MM.1S (cell line): ENCODE measurements around the gene APOBEC4.
A peak's percentile ranks its signal among the peaks of the same experiment; 100 is the strongest.

Experiments used
- DNase-seq: peaks from one replicate; pipeline ENCODE4 v3.0.0-alpha.2; 2015
- H2AFZ ChIP-seq: fragments of 300-600 bp; sonication (generic); 2 replicates; pipeline ENCODE4 v1.6.0; 2016; ENCODE audit warnings: antibody characterized with exemption, low read length
- H3F3A ChIP-seq: fragments of 300-600 bp; sonication (generic); 2 replicates; pipeline ENCODE4 v1.6.1; 2016; ENCODE audit warnings: mild to moderate bottlenecking, antibody characterized with exemption, low read length, moderate library complexity, mixed read lengths; ENCODE audit not compliant: insufficient read depth
- H3K27ac ChIP-seq: fragments of 300-600 bp; sonication (generic); 2 replicates; pipeline ENCODE4 v1.5.1; 2016; ENCODE audit warnings: mild to moderate bottlenecking, low read length
- H3K27me3 ChIP-seq: fragments of 300-600 bp; sonication (generic); replicated peaks from 2 replicates; pipeline ENCODE4 v1.6.0; 2016; ENCODE audit warnings: low read length; ENCODE audit not compliant: insufficient read depth
- H3K36me3 ChIP-seq: fragments of 300-600 bp; sonication (generic); replicated peaks from 2 replicates; pipeline ENCODE4 v1.6.1; 2016; ENCODE audit warnings: mild to moderate bottlenecking, low read length, mixed read lengths; ENCODE audit not compliant: insufficient read depth
- H3K4me1 ChIP-seq: fragments of 300-600 bp; sonication (generic); 2 replicates; pipeline ENCODE4 v1.6.1; 2016; ENCODE audit warnings: low read length, mixed read lengths
- H3K4me2 ChIP-seq: fragments of 300-600 bp; sonication (generic); 2 replicates; pipeline ENCODE4 v1.6.0; 2016; ENCODE audit warnings: low read depth, low read length
- H3K4me3 ChIP-seq: fragments of 300-600 bp; sonication (generic); 2 replicates; pipeline ENCODE4 v1.5.1; 2016; ENCODE audit warnings: low read length, mixed read lengths
- H3K79me2 ChIP-seq: fragments of 300-600 bp; sonication (generic); 2 replicates; pipeline ENCODE4 v1.6.1; 2016; ENCODE audit warnings: mixed run types, low read length, mixed read lengths
- H3K9ac ChIP-seq: fragments of 300-600 bp; sonication (generic); 2 replicates; pipeline ENCODE4 v1.6.1; 2016; ENCODE audit warnings: low read length, mixed read lengths
- H3K9me2 ChIP-seq: fragments of 300-600 bp; sonication (generic); replicated peaks from 2 replicates; pipeline ENCODE4 v1.6.1; 2016; ENCODE audit warnings: mild to moderate bottlenecking, low read length, mixed read lengths; ENCODE audit not compliant: insufficient read depth
- H3K9me3 ChIP-seq: fragments of 300-600 bp; sonication (generic); replicated peaks from 2 replicates; pipeline ENCODE4 v1.6.1; 2016; ENCODE audit warnings: mild to moderate bottlenecking, low read length, mixed read lengths; ENCODE audit not compliant: insufficient read depth
- H4K20me1 ChIP-seq: fragments of 300-600 bp; sonication (generic); 2 replicates; pipeline ENCODE4 v1.6.1; 2016; ENCODE audit warnings: mild to moderate bottlenecking, low read length, moderate library complexity, mixed read lengths; ENCODE audit not compliant: insufficient read depth
- CTCF ChIP-seq: fragments of 300-600 bp; sonication (generic); IDR thresholded peaks from 2 replicates; pipeline ENCODE4 v1.5.1; 2016; ENCODE audit warnings: antibody characterized with exemption, low read length, mixed read lengths
- EZH2 ChIP-seq: fragments of 300-600 bp; sonication (generic); optimal IDR thresholded peaks from 2 replicates; pipeline ENCODE3; 2017; ENCODE audit warnings: low read depth, mild to moderate bottlenecking, antibody characterized with exemption, low read length, mixed read lengths
- EZH2phosphoT487 ChIP-seq: fragments of 300-600 bp; sonication (generic); IDR thresholded peaks from 2 replicates; pipeline ENCODE4 v1.6.1; 2018; ENCODE audit warnings: antibody characterized with exemption, low read length

The APOBEC4 gene

GRCh38 chr1:183654706-183655105, 1.6 kb upstream of the APOBEC4 start:
- TF ChIP-seq EZH2 (no peak), CTCF (no peak), EZH2phosphoT487 (no peak)
- H3K9me2 ChIP-seq, result no peaks in the 10 kb centered on the region
- H3K4me2 ChIP-seq, result no peak overlapping the region
- H4K20me1 ChIP-seq, result no peaks in the 10 kb centered on the region
- no peaks in the 10 kb centered on the region for H3K27me3 ChIP-seq
- H3K36me3 ChIP-seq, result no peaks in the 10 kb centered on the region
- no peaks in the 10 kb centered on the region for H3K9me3 ChIP-seq
- no peaks in the 10 kb centered on the region for H3K79me2 ChIP-seq
- no peak overlapping the region for H3K4me3 ChIP-seq
- peaks cover 45% of the 10 kb centered on the region for H3K4me1 ChIP-seq
- H2AFZ ChIP-seq, result no peak overlapping the region
- H3F3A ChIP-seq, result peaks cover 8% of the 10 kb centered on the region
- H3K27ac ChIP-seq, result peak overlapping the region; percentile 15; the same call in 1 of the 2 replicates
- no peak overlapping the region for H3K9ac ChIP-seq
- no peak for DNase-seq

GRCh38 chr1:183653876-183654451, 848 bp upstream of the APOBEC4 start:
- no peaks in the 10 kb centered on the region for H4K20me1 ChIP-seq
- H3K4me2 ChIP-seq, result peak overlapping the region; percentile 56
- no peaks in the 10 kb centered on the region for H3K27me3 ChIP-seq
- no peak overlapping the region for H3K9ac ChIP-seq
- no peak for TF ChIP-seq CTCF
- no peak for TF ChIP-seq EZH2phosphoT487
- no peak for TF ChIP-seq EZH2
- peak overlapping the region; percentile 15 for H3K27ac ChIP-seq
- H3K9me3 ChIP-seq, result no peaks in the 10 kb centered on the region
- H3K4me1 ChIP-seq, result peaks cover 45% of the 10 kb centered on the region
- peaks cover 8% of the 10 kb centered on the region for H3F3A ChIP-seq
- no peaks in the 10 kb centered on the region for H3K79me2 ChIP-seq
- no peaks in the 10 kb centered on the region for H3K36me3 ChIP-seq
- peak; percentile 64 for DNase-seq
- peak overlapping the region; percentile 32 for H2AFZ ChIP-seq
- no peaks in the 10 kb centered on the region for H3K9me2 ChIP-seq
- no peak overlapping the region for H3K4me3 ChIP-seq

GRCh38 chr1:183653462-183653794, 312 bp upstream of the APOBEC4 start:
- Histone ChIP-seq H3K4me3 (no peak overlapping the region), H2AFZ (peak overlapping the region; percentile 32; the same call in 1 of the 2 replicates), H4K20me1 (no peaks in the 10 kb centered on the region), H3K9me3 (no peaks in the 10 kb centered on the region), H3K4me1 (peaks cover 45% of the 10 kb centered on the region), H3K27me3 (no peaks in the 10 kb centered on the region), H3K79me2 (no peaks in the 10 kb centered on the region), H3K36me3 (no peaks in the 10 kb centered on the region), H3K4me2 (peak overlapping the region; percentile 56), H3K27ac (peak overlapping the region; percentile 15; the same call in 1 of the 2 replicates), H3F3A (peaks cover 8% of the 10 kb centered on the region), H3K9ac (no peak overlapping the region), H3K9me2 (no peaks in the 10 kb centered on the region)
- no peak for DNase-seq
- TF ChIP-seq EZH2, result no peak

- no peak overlapping the region for H2AFZ ChIP-seq
- H4K20me1 ChIP-seq, result no peaks in the 10 kb centered on the region
- H3K4me2 ChIP-seq, result no peak overlapping the region
- H3K79me2 ChIP-seq, result no peaks in the 10 kb centered on the region
- H3F3A ChIP-seq, result peaks cover 8% of the 10 kb centered on the region
- peaks cover 45% of the 10 kb centered on the region for H3K4me1 ChIP-seq
- no peak overlapping the region for H3K27ac ChIP-seq
- H3K36me3 ChIP-seq, result no peaks in the 10 kb centered on the region
- no peak overlapping the region for H3K4me3 ChIP-seq
- DNase-seq, result peak; percentile 19
- no peak overlapping the region for H3K9ac ChIP-seq
- TF ChIP-seq EZH2phosphoT487 (no peak), EZH2 (no peak), CTCF (no peak)
- H3K9me2 ChIP-seq, result no peaks in the 10 kb centered on the region
- no peaks in the 10 kb centered on the region for H3K27me3 ChIP-seq
- no peaks in the 10 kb centered on the region for H3K9me3 ChIP-seq
Measured at GRCh38 chr1:183652107-183652506, 1.0 kb downstream of the APOBEC4 start.
